Trophoblast cell (in vitro differentiated cells and primary cell): ENCODE measurements around the gene RPRD1B.
A peak's percentile ranks its signal among the peaks of the same experiment; 100 is the strongest.

Experiments
- DNase-seq, 2 donors: peaks; one replicate each; pipeline ENCODE4 v3.0.0-alpha.2; 2016
- H2AFZ ChIP-seq: 2 replicates; pipeline ENCODE4 v1.6.1; 2013; ENCODE audit warnings: low read length, moderate library complexity, mild to moderate bottlenecking; ENCODE audit not compliant: insufficient read depth, poor library complexity
- H2AK5ac ChIP-seq: 2 replicates; pipeline ENCODE4 v1.6.1; 2013; ENCODE audit warnings: mild to moderate bottlenecking, low read length
- H2BK120ac ChIP-seq: 2 replicates; pipeline ENCODE4 v1.6.1; 2013; ENCODE audit warnings: low read length, mild to moderate bottlenecking, moderate library complexity; ENCODE audit not compliant: insufficient read depth, poor library complexity
- H2BK12ac ChIP-seq: 2 replicates; pipeline ENCODE4 v1.6.1; 2013; ENCODE audit warnings: mild to moderate bottlenecking, low read length, moderate library complexity
- H2BK5ac ChIP-seq: 2 replicates; pipeline ENCODE4 v1.6.1; 2013; ENCODE audit warnings: low read length, low read depth, moderate library complexity, mild to moderate bottlenecking; ENCODE audit not compliant: poor library complexity
- H3K14ac ChIP-seq: 2 replicates; pipeline ENCODE4 v1.6.1; 2013; ENCODE audit warnings: mild to moderate bottlenecking, low read length
- H3K18ac ChIP-seq: 2 replicates; pipeline ENCODE4 v1.6.1; 2013; ENCODE audit warnings: mild to moderate bottlenecking, low read length
- H3K23ac ChIP-seq: 2 replicates; pipeline ENCODE4 v1.6.1; 2013; ENCODE audit warnings: low read length
- H3K27ac ChIP-seq: 2 replicates; pipeline ENCODE4 v1.5.1; 2013; ENCODE audit warnings: low read depth, mild to moderate bottlenecking, inconsistent platforms, low read length, moderate library complexity
- H3K27me3 ChIP-seq: 2 replicates; pipeline ENCODE4 v1.6.1; 2013; ENCODE audit warnings: inconsistent platforms, mild to moderate bottlenecking, low read length, moderate library complexity; ENCODE audit not compliant: insufficient read depth
- H3K36me3 ChIP-seq, 2 experiments: 1 replicate in 1 of 2; 2 replicates in 1 of 2; pipeline ENCODE4 v1.6.1; 2013; ENCODE audit warnings: low read length in 2 of 2, mild to moderate bottlenecking in 2 of 2, moderate library complexity in 1 of 2; ENCODE audit not compliant: insufficient read depth in 2 of 2, control insufficient read depth in 1 of 2
- H3K4ac ChIP-seq: 2 replicates; pipeline ENCODE4 v1.6.1; 2013; ENCODE audit warnings: low read depth, mild to moderate bottlenecking, low read length, moderate library complexity
- H3K4me1 ChIP-seq, 2 experiments: 1 replicate in 1 of 2; 2 replicates in 1 of 2; pipeline ENCODE4 v1.6.1; 2013; ENCODE audit warnings: low read length in 2 of 2, mild to moderate bottlenecking in 2 of 2, moderate library complexity in 1 of 2; ENCODE audit not compliant: insufficient read depth in 2 of 2, control insufficient read depth in 1 of 2
- H3K4me2 ChIP-seq: 2 replicates; pipeline ENCODE4 v1.6.1; 2013; ENCODE audit warnings: inconsistent platforms, mild to moderate bottlenecking, low read length, moderate library complexity
- H3K4me3 ChIP-seq: 2 replicates; pipeline ENCODE4 v1.5.1; 2013; ENCODE audit warnings: mild to moderate bottlenecking, low read depth, low read length, inconsistent platforms
- H3K79me1 ChIP-seq: one replicate; pipeline ENCODE4 v1.6.1; 2013; ENCODE audit warnings: low read length
- H3K79me2 ChIP-seq: 2 replicates; pipeline ENCODE4 v1.6.1; 2013; ENCODE audit warnings: low read length, mild to moderate bottlenecking; ENCODE audit not compliant: control insufficient read depth, insufficient read depth, poor library complexity
- H3K9ac ChIP-seq: 2 replicates; pipeline ENCODE4 v1.6.1; 2013; ENCODE audit warnings: mild to moderate bottlenecking, low read length
- H3K9me3 ChIP-seq: 2 replicates; pipeline ENCODE4 v1.6.1; 2013; ENCODE audit warnings: low read depth, mild to moderate bottlenecking, control low read depth, inconsistent platforms, low read length; ENCODE audit not compliant: insufficient read depth
- H4K12ac ChIP-seq: 2 replicates; pipeline ENCODE4 v1.6.1; 2013; ENCODE audit warnings: low read depth, mild to moderate bottlenecking, low read length, moderate library complexity
- H4K8ac ChIP-seq: 2 replicates; pipeline ENCODE4 v1.6.1; 2013; ENCODE audit warnings: low read depth, mild to moderate bottlenecking, low read length, moderate library complexity
- H4K91ac ChIP-seq: one replicate; pipeline ENCODE4 v1.6.1; 2013; ENCODE audit warnings: low read depth, mild to moderate bottlenecking, low read length, moderate library complexity
- WGBS: extraction: QIAGEN DNeasy Blood & Tissue Kit; methylation state at CpG from one replicate; pipeline ENCODE4 v1.1.7; 2013; ENCODE audit warnings: missing lambda C conversion rate; ENCODE audit not compliant: insufficient read length, insufficient coverage; ENCODE audit errors: extremely low coverage; 5-methylcytosine and 5-hydroxymethylcytosine counted together

The RPRD1B gene

DNA sequence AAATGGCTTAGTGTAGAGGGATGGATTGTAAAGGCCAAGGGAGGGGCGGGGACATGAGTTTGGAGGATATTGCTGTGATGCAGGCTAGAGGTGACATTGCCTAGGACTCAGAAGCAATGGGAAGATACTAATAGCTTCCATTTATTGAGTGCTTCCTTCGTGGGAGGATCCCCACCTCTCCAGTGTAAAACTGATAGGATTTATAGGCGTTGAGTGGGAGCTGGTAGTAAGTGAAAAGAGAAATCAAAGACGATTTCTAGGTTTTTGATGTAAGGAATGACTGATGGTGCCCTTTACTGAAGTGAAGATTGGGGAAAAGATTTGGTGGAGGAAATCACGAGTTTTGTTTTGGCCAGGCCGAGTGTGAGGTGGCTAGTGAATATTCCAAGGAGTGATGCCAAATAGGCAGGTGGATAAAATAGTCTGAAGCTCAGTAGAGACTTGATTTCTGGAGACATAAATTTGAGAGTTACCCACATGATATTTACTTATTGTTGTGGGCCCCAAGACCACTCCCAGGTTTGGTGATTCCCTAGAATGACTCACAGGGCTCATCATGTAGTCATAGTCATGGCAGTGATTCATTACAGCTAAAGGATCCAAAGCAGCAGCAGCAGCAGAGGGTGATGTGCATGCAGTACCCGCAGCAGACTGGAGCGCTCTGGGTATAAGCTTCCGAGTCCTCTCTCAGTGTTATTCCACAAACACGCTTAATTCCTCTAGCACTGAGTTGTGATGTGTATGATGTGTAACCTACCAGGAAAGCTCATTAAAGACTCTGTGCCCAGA lies 10.2 kb downstream of the RPRD1B start:
- no peak overlapping the region for H3K9ac ChIP-seq
- H3K9me3 ChIP-seq = no peaks in the 10 kb centered on the region
- H2BK12ac ChIP-seq = no peak overlapping the region
- H3K14ac ChIP-seq = no peak overlapping the region
- peaks cover 4% of the 10 kb centered on the region for H3K79me1 ChIP-seq
- no peak overlapping the region for H2AK5ac ChIP-seq
- no peaks in the 10 kb centered on the region for H3K27me3 ChIP-seq
- no peak overlapping the region for H4K91ac ChIP-seq
- peaks cover 3 to 14% of the 10 kb centered on the region in 2 experiments for H3K36me3 ChIP-seq
- H3K23ac ChIP-seq = no peak overlapping the region
- H2BK120ac ChIP-seq = no peak overlapping the region
- H3K4me3 ChIP-seq = no peak overlapping the region
- no peak overlapping the region for H4K12ac ChIP-seq
- peak; percentile 80 to 88 for DNase-seq
- H3K4ac ChIP-seq = no peak overlapping the region
- no peak overlapping the region for H3K4me2 ChIP-seq
- no peak overlapping the region for H3K18ac ChIP-seq
- H4K8ac ChIP-seq = no peak overlapping the region
- H3K27ac ChIP-seq = no peak overlapping the region
- no peak overlapping the region for H2AFZ ChIP-seq
- H3K4me1 ChIP-seq = peaks cover 8 to 12% of the 10 kb centered on the region in 2 experiments
- H2BK5ac ChIP-seq = no peak overlapping the region
- no CpG with 5 or more reads among the region's 10 CpGs for WGBS
- H3K79me2 ChIP-seq = no peaks in the 10 kb centered on the region

DNA sequence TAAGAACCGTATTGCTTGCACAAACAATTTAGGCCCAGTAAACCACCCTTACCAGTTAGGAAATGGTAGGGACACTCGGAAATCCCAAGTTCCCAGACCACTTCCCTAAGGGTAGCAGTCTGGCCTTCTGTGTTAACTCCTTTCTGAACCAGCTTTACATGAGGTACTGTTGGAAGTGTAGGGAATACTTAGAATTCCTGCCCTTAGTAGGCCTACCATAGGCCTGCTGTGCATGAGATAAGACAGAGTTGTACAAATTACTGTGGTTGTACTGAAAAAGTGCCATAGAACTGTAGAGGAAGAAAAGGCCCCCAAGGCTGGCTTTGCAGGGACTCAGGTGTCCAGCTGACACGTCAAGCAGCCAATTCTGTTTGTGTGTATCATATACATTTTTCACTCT lies 11.1 kb downstream of the RPRD1B start:
- no peak overlapping the region for H3K4me3 ChIP-seq
- no peaks in the 10 kb centered on the region for H3K79me2 ChIP-seq
- peak overlapping the region; percentile 56 for H3K14ac ChIP-seq
- H4K91ac ChIP-seq = no peak overlapping the region
- H3K9ac ChIP-seq = no peak overlapping the region
- H3K27me3 ChIP-seq = no peaks in the 10 kb centered on the region
- H2BK5ac ChIP-seq = no peak overlapping the region
- H3K23ac ChIP-seq = no peak overlapping the region
- no peak overlapping the region for H2AK5ac ChIP-seq
- no peak overlapping the region for H2BK120ac ChIP-seq
- H3K27ac ChIP-seq = peak overlapping the region; percentile 29
- no CpG with 5 or more reads among the region's 3 CpGs for WGBS
- H3K36me3 ChIP-seq = peaks cover 1 to 11% of the 10 kb centered on the region in 2 experiments
- DNase-seq = no peak
- no peak overlapping the region for H2BK12ac ChIP-seq
- no peak overlapping the region for H2AFZ ChIP-seq
- no peaks in the 10 kb centered on the region for H3K9me3 ChIP-seq
- H3K79me1 ChIP-seq = peaks cover 4% of the 10 kb centered on the region
- no peak overlapping the region for H3K18ac ChIP-seq
- no peak overlapping the region for H4K8ac ChIP-seq
- H3K4me2 ChIP-seq = no peak overlapping the region
- no peak overlapping the region for H3K4ac ChIP-seq
- H4K12ac ChIP-seq = no peak overlapping the region
- peaks cover 8 to 13% of the 10 kb centered on the region in 2 experiments for H3K4me1 ChIP-seq

DNA sequence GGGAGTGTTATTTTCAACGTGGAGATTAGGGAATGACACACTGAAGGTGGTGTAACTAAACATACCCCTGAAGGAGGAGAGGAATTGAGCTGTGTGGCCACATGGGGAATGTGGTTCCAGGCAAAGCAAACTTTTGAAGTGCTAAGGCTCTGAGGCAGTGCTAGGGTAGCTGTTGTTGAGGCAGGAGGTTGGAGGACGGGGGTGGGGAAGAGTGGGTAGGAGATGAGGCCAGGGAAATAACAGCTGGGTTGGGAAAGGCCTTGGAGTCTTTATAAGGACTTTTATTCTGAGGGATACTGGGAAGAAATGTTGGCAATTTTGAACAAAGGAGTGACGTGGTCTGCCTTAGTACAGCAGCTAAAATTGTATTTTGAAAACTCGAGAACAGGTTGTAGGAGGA lies 13.0 kb downstream of the RPRD1B start:
- Histone ChIP-seq H3K9me3 (no peaks in the 10 kb centered on the region), H2BK120ac (no peak overlapping the region)
- WGBS = no CpG with 5 or more reads among the region's 4 CpGs

DNA sequence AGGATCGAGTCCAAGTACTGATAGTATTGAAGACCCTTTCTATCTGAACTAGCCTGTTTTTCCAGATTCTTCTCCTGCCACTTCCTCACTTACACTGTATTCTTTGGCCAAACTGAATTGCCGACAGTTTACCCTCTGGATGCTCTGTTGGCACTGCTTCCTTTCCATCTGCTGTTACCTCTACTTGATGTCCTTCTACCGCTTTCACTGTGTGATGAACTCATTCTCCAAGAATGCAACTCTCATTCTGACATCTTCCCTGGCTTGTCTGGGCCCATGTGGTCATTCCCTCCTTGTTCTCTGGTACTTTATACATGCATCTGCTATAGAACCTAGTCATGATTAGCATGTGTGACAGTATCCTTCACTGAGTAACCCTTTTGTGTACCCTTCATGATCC lies 16.3 kb downstream of the RPRD1B start:
- H3K14ac ChIP-seq = no peak overlapping the region
- H3K36me3 ChIP-seq = peaks cover 0 to 5% of the 10 kb centered on the region in 2 experiments
- no peaks in the 10 kb centered on the region for H3K9me3 ChIP-seq
- no peak overlapping the region for H2AFZ ChIP-seq
- H3K18ac ChIP-seq = no peak overlapping the region
- no peak overlapping the region for H4K8ac ChIP-seq
- no peak overlapping the region for H3K4me3 ChIP-seq
- H3K4me2 ChIP-seq = peak overlapping the region; percentile 32
- no peak overlapping the region for H2BK120ac ChIP-seq
- no peak overlapping the region for H2BK12ac ChIP-seq
- no peak overlapping the region for H4K12ac ChIP-seq
- H3K79me1 ChIP-seq = peaks cover 9% of the 10 kb centered on the region
- WGBS = no CpG with 5 or more reads among the region's 3 CpGs
- peaks cover 2% of the 10 kb centered on the region for H3K79me2 ChIP-seq
- H3K9ac ChIP-seq = no peak overlapping the region
- peak; percentile 17 to 68 for DNase-seq
- peak overlapping the region; percentile 83 for H3K27ac ChIP-seq
- no peak overlapping the region for H3K4ac ChIP-seq
- no peak overlapping the region for H2BK5ac ChIP-seq
- H2AK5ac ChIP-seq = no peak overlapping the region
- H4K91ac ChIP-seq = no peak overlapping the region
- H3K4me1 ChIP-seq = peaks cover 16 to 24% of the 10 kb centered on the region in 2 experiments
- H3K23ac ChIP-seq = no peak overlapping the region
- no peaks in the 10 kb centered on the region for H3K27me3 ChIP-seq

More for the DNA sequence above, 13.0 kb downstream of the RPRD1B start:
- Histone ChIP-seq H3K27ac (peak overlapping the region; percentile 16), H3K4me3 (no peak overlapping the region), H3K27me3 (no peaks in the 10 kb centered on the region), H4K12ac (no peak overlapping the region), H4K8ac (peak overlapping the region; percentile 77), H3K9ac (no peak overlapping the region), H3K4me2 (no peak overlapping the region), H2AFZ (no peak overlapping the region), H3K79me2 (no peaks in the 10 kb centered on the region), H3K23ac (no peak overlapping the region), H3K14ac (no peak overlapping the region), H2BK5ac (no peak overlapping the region), H2AK5ac (no peak overlapping the region), H2BK12ac (peak overlapping the region; percentile 58), H3K4ac (peak overlapping the region; percentile 83), H3K18ac (no peak overlapping the region), H3K4me1 (peaks cover 8 to 17% of the 10 kb centered on the region in 2 experiments), H3K79me1 (peaks cover 4% of the 10 kb centered on the region), H3K36me3 (peaks cover 0 to 10% of the 10 kb centered on the region in 2 experiments), H4K91ac (no peak overlapping the region)
- DNase-seq = no peak
